ENCODE results near the gene C20orf96.
"Not testable (repeated sequence)": the region's sequence is repeated elsewhere in the genome, so short reads cannot be mapped to it uniquely, and the experiment has no call there.

The C20orf96 gene

GRCh38 chr20:278607-279571, 11.7 kb downstream of the C20orf96 start:
- DNase-seq, result no peak

- no peak for DNase-seq
Measured at GRCh38 chr20:278181-278580, 12.4 kb downstream of the C20orf96 start.

GRCh38 chr20:277496-277781, 13.1 kb downstream of the C20orf96 start:
- no peak for DNase-seq

- DNase-seq, result no peak
Measured at GRCh38 chr20:276620-277495, 13.7 kb downstream of the C20orf96 start.

GRCh38 chr20:275791-276190, 14.8 kb downstream of the C20orf96 start:
- DNase-seq, result no peak

- no peak for DNase-seq
Measured at GRCh38 chr20:273884-274283, 16.7 kb downstream of the C20orf96 start.

GRCh38 chr20:272718-273117, 17.8 kb downstream of the C20orf96 start:
- no peak for DNase-seq

GRCh38 chr20:271528-271927, 19.0 kb downstream of the C20orf96 start:
- no peak for DNase-seq

GRCh38 chr20:271069-271468, 19.5 kb downstream of the C20orf96 start:
- no peak for DNase-seq

- DNase-seq, result no peak
Measured at GRCh38 chr20:270517-270916, 20.0 kb downstream of the C20orf96 start.

GRCh38 chr20:266596-267562, 23.7 kb downstream of the C20orf96 start:
- peak; percentile 72 for DNase-seq

- DNase-seq, result no peak
Measured at GRCh38 chr20:263701-264100, 26.8 kb downstream of the C20orf96 start.

GRCh38 chr20:259981-260380, 30.6 kb downstream of the C20orf96 start:
- DNase-seq, result no peak

- peak; percentile 5 for DNase-seq
Measured at GRCh38 chr20:258963-259362, 31.6 kb downstream of the C20orf96 start.

- no peak for DNase-seq
Measured at GRCh38 chr20:258269-258858, 32.2 kb downstream of the C20orf96 start.

GRCh38 chr20:257419-257818, 33.1 kb downstream of the C20orf96 start, which contains the start of gene DEFB132:
Gene DEFB132 (plus strand): TSS chr20:257724. CDS start chr20:257779, 55 bp downstream.
- no peak for DNase-seq

GRCh38 chr20:253447-253846, 37.1 kb downstream of the C20orf96 start:
- DNase-seq, result not testable (repeated sequence)

- DNase-seq, result no peak
Measured at GRCh38 chr20:252801-253200, 37.7 kb downstream of the C20orf96 start.

GRCh38 chr20:251354-251753, 39.2 kb downstream of the C20orf96 start:
- no peak for DNase-seq

GRCh38 chr20:242905-243304, 47.6 kb downstream of the C20orf96 start:
- no peak for DNase-seq

GRCh38 chr20:237929-238328, 52.6 kb downstream of the C20orf96 start:
- DNase-seq, result no peak

GRCh38 chr20:237489-237888, 53.1 kb downstream of the C20orf96 start:
- no peak for DNase-seq
